IPS-NIHi7 (cell line): ENCODE data around the gene C16orf95.
"Not testable (repeated sequence)": the region's sequence is repeated elsewhere in the genome, so short reads cannot be mapped to it uniquely, and the experiment has no call there.

Experiments used
- DNase-seq: peaks from one replicate; pipeline ENCODE4 v3.0.0; 2012; ENCODE audit warnings: mixed read lengths; ENCODE audit errors: extremely low spot score

The C16orf95 gene

GRCh38 chr16:87288753-87289362, 28.3 kb downstream of the C16orf95 start:
- DNase-seq, result no peak

- no peak for DNase-seq
Measured at GRCh38 chr16:87286839-87287626, 30.2 kb downstream of the C16orf95 start.

- no peak for DNase-seq
Measured at GRCh38 chr16:87284183-87284582, 33.0 kb downstream of the C16orf95 start.

- no peak for DNase-seq
Measured at GRCh38 chr16:87279094-87279658, 38.0 kb downstream of the C16orf95 start.

GRCh38 chr16:87278191-87279093, 38.8 kb downstream of the C16orf95 start:
- peak; percentile 95 for DNase-seq

- DNase-seq, result no peak
Measured at GRCh38 chr16:87276924-87277323, 40.3 kb downstream of the C16orf95 start.

GRCh38 chr16:87276091-87276701, 41.0 kb downstream of the C16orf95 start:
- DNase-seq, result no peak

GRCh38 chr16:87274794-87275193, 42.4 kb downstream of the C16orf95 start:
- no peak for DNase-seq

- no peak for DNase-seq
Measured at GRCh38 chr16:87273471-87274030, 43.6 kb downstream of the C16orf95 start.

- no peak for DNase-seq
Measured at GRCh38 chr16:87271256-87271655, 45.9 kb downstream of the C16orf95 start.

- no peak for DNase-seq
Measured at GRCh38 chr16:87267566-87267965, 49.6 kb downstream of the C16orf95 start.

- DNase-seq, result no peak
Measured at GRCh38 chr16:87266846-87267245, 50.3 kb downstream of the C16orf95 start.

GRCh38 chr16:87265261-87265660, 51.9 kb downstream of the C16orf95 start:
- DNase-seq, result no peak

GRCh38 chr16:87264634-87265033, 52.6 kb downstream of the C16orf95 start:
- no peak for DNase-seq

GRCh38 chr16:87263418-87264052, 53.7 kb downstream of the C16orf95 start:
- DNase-seq, result peak; percentile 40

- DNase-seq, result no peak
Measured at GRCh38 chr16:87259431-87259830, 57.8 kb downstream of the C16orf95 start.

GRCh38 chr16:87258653-87259052, 58.5 kb downstream of the C16orf95 start:
- DNase-seq, result not testable (repeated sequence)

GRCh38 chr16:87255866-87256265, 61.3 kb downstream of the C16orf95 start:
- DNase-seq, result no peak

- DNase-seq, result no peak
Measured at GRCh38 chr16:87254734-87255133, 62.5 kb downstream of the C16orf95 start.

GRCh38 chr16:87254296-87254695, 62.9 kb downstream of the C16orf95 start:
- DNase-seq, result no peak

GRCh38 chr16:87253536-87253935, 63.7 kb downstream of the C16orf95 start:
- DNase-seq, result no peak
